Kidney (tissue), 14 donors: ENCODE results near the gene CPNE7. TPM values are rescaled to one million over a fixed set of nuclear protein-coding genes. Genes with fewer than 3 reads are reported as not detected.
"Not testable (repeated sequence)": the region's sequence is repeated elsewhere in the genome, so short reads cannot be mapped to it uniquely, and the experiment has no call there.

ENCODE experiments used
- DNase-seq, 5 donors: peaks; one replicate each; pipeline ENCODE4 v3.0.0-alpha.2; 2013 to 2020
- FAIRE-seq: peaks from 2 replicates; lab custom pipeline; 2012; peaks lifted over from hg19 to GRCh38; lab: Jason Lieb, UNC
- H3K27ac ChIP-seq, 2 donors: one replicate each; pipeline ENCODE4 v1.7.0; 2013; ENCODE audit warnings: low read depth in 2 of 2, low read length in 2 of 2, inconsistent platforms in 1 of 2
- H3K27me3 ChIP-seq: one replicate; pipeline ENCODE4 v1.7.1; 2013; ENCODE audit warnings: low read length, inconsistent platforms; ENCODE audit not compliant: control insufficient read depth, insufficient read depth
- H3K36me3 ChIP-seq, 3 donors: one replicate each; pipeline versions ENCODE4 v1.7.0 to v1.7.1; 2013; ENCODE audit warnings: low read length in 3 of 3, control low read depth in 1 of 3, inconsistent platforms in 1 of 3; ENCODE audit not compliant: insufficient read depth in 3 of 3, control insufficient read depth in 2 of 3
- H3K4me1 ChIP-seq, 3 donors: one replicate each; pipeline versions ENCODE4 v1.7.0 to v1.7.1; 2013; ENCODE audit warnings: low read length in 3 of 3, inconsistent platforms in 1 of 3, low read depth in 1 of 3; ENCODE audit not compliant: control insufficient read depth in 2 of 3, insufficient read depth in 2 of 3
- H3K4me3 ChIP-seq, 3 donors: one replicate each; pipeline versions ENCODE4 v1.7.0 to v1.8.1; 2013; ENCODE audit warnings: low read length in 3 of 3, control low read depth in 1 of 3, inconsistent platforms in 1 of 3
- H3K9ac ChIP-seq, 3 donors: one replicate each; pipeline versions ENCODE4 v1.7.0 to v1.7.1; 2013; ENCODE audit warnings: low read length in 3 of 3, control low read depth in 1 of 3, inconsistent platforms in 1 of 3
- H3K9me3 ChIP-seq, 3 donors: one replicate each; pipeline versions ENCODE4 v1.7.0 to v1.7.1; 2013; ENCODE audit warnings: low read length in 3 of 3, control low read depth in 1 of 3, inconsistent platforms in 1 of 3; ENCODE audit not compliant: control insufficient read depth in 2 of 3, insufficient read depth in 1 of 3
- intact Hi-C: fragments of 100-400 bp; cut with DNase I; formaldehyde crosslinking; loops from one replicate; pipeline ENCODE4 v1.11.1; 2022
- polyA plus RNA-seq: library from polyadenylated mRNA; stranded (reverse); fragments of 350-450 nt; fragmentation: Illumina TruSeq; extraction: RNeasy Lipid Tissue Mini Kit (QIAGEN cat#74804); gene quantifications from one replicate; pipeline ENCODE4 v1.2.3, GENCODE V29; 2014; ENCODE audit warnings: low read depth, low replicate concordance; ENCODE audit not compliant: insufficient read depth
- total RNA-seq: library from RNA; stranded (reverse); fragmentation: NEBNext Ultra II Directional; extraction: Animal tissue kit (Norgen Biotek cat#: 25700); gene quantifications from one replicate; pipeline ENCODE4 v1.2.1, GENCODE V29; 2021
- TF ChIP-seq, protein P1 (sequence below): IDR thresholded peaks from 3 replicates; pipeline ENCODE4 v1.5.1; 2012; ENCODE audit warnings: mild to moderate bottlenecking, moderate library complexity, borderline replicate concordance; ENCODE audit not compliant: insufficient read depth; ENCODE audit errors: extremely low read depth
- donor health status: control.
- donor health status: control.
- donor health status: control.
- donor health status: control.
- donor health status: control.
- donor health status: DM: yes; HTN: yes; CAD: no.
- donor health status: Normal renal cell carcinoma (clear cell type).

CPNE7 gene
- total and polyA plus RNA-seq, 2 donors from 2014 or later = 1.5 to 13.7 TPM

- no peaks in the 10 kb centered on the region for H3K27me3 ChIP-seq
- no peak overlapping the region for H3K9ac ChIP-seq
- no peaks in the 10 kb centered on the region for H3K36me3 ChIP-seq
- no peaks in the 10 kb centered on the region for H3K9me3 ChIP-seq
- FAIRE-seq (no peak), DNase-seq (no peak)
- intact Hi-C loops = no loop called here
- H3K4me3 ChIP-seq = no peak overlapping the region
- no peak overlapping the region for H3K27ac ChIP-seq
- TF ChIP-seq, protein P1, sequence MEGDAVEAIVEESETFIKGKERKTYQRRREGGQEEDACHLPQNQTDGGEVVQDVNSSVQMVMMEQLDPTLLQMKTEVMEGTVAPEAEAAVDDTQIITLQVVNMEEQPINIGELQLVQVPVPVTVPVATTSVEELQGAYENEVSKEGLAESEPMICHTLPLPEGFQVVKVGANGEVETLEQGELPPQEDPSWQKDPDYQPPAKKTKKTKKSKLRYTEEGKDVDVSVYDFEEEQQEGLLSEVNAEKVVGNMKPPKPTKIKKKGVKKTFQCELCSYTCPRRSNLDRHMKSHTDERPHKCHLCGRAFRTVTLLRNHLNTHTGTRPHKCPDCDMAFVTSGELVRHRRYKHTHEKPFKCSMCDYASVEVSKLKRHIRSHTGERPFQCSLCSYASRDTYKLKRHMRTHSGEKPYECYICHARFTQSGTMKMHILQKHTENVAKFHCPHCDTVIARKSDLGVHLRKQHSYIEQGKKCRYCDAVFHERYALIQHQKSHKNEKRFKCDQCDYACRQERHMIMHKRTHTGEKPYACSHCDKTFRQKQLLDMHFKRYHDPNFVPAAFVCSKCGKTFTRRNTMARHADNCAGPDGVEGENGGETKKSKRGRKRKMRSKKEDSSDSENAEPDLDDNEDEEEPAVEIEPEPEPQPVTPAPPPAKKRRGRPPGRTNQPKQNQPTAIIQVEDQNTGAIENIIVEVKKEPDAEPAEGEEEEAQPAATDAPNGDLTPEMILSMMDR = no peak
- peaks cover 0 to 10% (median 8%) of the 10 kb centered on the region in 3 donors for H3K4me1 ChIP-seq
Measured at GRCh38 chr16:89624777-89625761, 49.5 kb downstream of the CPNE7 start.

GRCh38 chr16:89629827-89630610 lies 54.5 kb downstream of the CPNE7 start:
- intact Hi-C loops = no loop called here
- Histone ChIP-seq H3K9ac (no peak overlapping the region), H3K27me3 (peaks cover 3% of the 10 kb centered on the region), H3K9me3 (no peaks in the 10 kb centered on the region), H3K27ac (no peak overlapping the region), H3K36me3 (peaks cover 0 to 4% (median 2%) of the 10 kb centered on the region in 3 donors), H3K4me1 (peaks cover 0 to 7% (median 4%) of the 10 kb centered on the region in 3 donors), H3K4me3 (peak overlapping the region in 2 of 3 donors; percentile 49 to 57)
- TF ChIP-seq, protein P1 = no peak
- FAIRE-seq (no peak), DNase-seq (no peak)

DNA sequence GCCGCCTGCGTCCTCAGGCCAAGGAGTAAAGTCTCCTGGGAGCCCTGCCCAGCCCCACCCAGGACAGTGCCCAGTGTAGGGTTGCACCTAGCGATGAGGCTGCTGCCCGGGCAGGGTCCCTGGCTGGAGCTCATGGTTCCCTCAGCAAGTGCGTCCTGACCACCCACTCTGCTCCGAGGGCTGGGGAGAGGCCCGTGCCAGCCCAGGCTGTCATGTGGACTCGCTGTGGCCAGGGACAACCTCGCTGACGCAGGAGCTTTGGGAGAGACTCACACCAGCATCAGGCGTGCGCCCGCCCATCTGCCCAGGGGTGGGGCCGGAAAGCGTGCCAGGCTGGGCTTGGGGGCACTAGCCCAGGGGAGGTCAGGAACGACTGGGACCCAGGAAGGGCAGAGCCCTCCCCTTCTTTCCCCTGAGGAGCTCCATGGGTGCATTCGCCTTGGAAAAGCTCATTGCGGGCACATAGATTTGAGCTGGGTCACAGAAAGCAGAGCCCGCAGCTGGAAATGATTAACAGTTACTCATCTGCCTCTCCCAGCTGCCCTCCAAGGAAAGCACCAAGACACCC lies 57.6 kb downstream of the CPNE7 start:
- Histone ChIP-seq H3K9me3 (no peaks in the 10 kb centered on the region), H3K4me1 (peaks cover 0 to 7% (median 4%) of the 10 kb centered on the region in 3 donors), H3K4me3 (peak overlapping the region in 2 of 3 donors; percentile 5 to 18), H3K36me3 (peaks cover 0 to 4% (median 2%) of the 10 kb centered on the region in 3 donors), H3K27me3 (peaks cover 3% of the 10 kb centered on the region), H3K9ac (no peak overlapping the region), H3K27ac (no peak overlapping the region)
- DNase-seq = no peak
- intact Hi-C loops = no loop called here
- FAIRE-seq = no peak
- TF ChIP-seq, protein P1 = no peak

GRCh38 chr16:89634463-89635385 lies 59.2 kb downstream of the CPNE7 start:
- intact Hi-C loops, H3K4me3 ChIP-seq, DNase-seq, H3K36me3 ChIP-seq, H3K9me3 ChIP-seq, H3K4me1 ChIP-seq, H3K9ac ChIP-seq, FAIRE-seq, H3K27me3 ChIP-seq, H3K27ac ChIP-seq: not testable (repeated sequence)
